KG1 (cell line): ENCODE data around the gene IRF4.

Experiments
- DNase-seq: peaks from one replicate; lab custom pipeline; 2025; lab: John Stamatoyannopoulos, UW

The IRF4 gene

DNA sequence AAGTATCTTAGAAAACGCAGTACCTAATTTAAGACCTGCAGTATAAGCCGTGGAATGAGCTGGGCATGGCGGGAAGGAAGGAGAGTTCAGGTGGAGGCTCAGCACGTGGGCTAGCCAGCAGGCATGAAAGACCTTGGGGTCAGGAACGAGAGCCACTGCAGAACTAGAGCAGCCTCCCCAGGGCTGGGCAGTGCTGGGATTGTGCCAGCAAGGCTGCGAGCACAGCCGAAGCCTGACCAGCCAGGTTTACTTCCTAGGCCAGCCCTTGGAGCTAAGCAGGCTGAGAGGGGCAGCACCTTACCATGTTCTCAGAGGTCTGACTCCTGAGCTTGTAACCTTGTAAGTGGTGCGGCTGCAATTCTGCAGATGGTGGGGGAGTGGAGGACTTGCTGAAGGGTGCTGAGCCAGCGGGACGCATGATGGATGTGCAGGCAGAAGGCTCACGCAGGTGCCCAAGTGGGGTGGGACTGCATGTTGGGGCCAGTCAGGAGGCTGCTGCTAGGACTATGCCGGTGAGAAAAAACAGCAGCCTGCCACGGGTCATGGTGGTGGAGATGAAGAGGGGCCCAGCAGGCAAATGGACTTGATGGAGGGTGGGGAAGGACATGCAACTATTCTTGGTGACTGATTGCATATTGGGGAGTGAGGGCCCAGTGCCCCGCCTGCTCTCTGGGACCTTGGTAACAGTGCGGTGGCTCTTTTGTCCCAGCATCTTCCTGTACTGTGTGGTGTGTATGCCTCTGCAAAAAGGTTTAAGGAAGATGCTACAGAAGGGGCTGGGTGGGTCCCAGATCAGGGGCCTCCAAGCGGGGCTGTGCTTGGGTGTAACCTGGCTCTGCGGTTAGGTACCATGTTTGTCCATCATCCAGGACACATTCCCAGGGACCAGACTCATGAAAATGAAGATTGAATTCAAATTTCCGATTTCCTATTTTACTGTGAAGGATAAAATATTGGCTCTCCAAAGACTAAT, 37.6 kb upstream of the IRF4 start:
- DNase-seq, result no peak

DNA sequence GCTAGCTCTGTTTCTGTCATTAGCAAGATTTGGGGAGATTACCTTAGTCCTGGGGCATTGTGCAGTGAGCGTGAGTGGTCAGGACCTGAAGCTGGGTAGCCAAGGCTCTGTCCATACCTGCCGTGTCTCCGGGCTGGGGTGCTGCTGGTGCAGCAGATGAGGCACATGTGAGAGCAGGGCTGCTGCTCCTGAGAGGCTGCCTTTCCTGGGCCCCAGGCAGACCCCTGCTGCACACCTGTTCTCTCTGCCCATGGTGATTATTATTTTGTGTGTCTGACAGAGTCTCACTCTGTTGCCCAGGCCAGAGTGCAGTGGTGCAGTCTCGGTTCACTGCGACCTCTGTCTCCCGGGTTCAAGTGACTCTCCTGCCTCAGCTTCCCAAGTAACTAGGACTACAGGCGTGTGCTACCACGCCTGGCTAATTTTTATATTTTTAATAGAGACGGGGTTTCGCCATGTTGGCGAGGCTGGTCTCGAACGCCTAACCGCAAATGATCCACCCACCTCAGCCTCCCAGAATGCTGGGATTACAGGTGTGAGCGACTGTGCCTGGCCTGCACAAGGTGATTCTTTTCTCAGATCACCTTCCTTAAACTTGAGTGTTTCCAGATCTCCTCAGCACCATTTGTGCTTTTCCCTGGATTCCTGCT, 36.8 kb upstream of the IRF4 start:
- DNase-seq, result no peak

GRCh38 chr6:355373-356208, 36.0 kb upstream of the IRF4 start:
- no peak for DNase-seq

GRCh38 chr6:356828-357251, 34.7 kb upstream of the IRF4 start:
- no peak for DNase-seq

GRCh38 chr6:357261-357790, 34.2 kb upstream of the IRF4 start:
- DNase-seq, result no peak

GRCh38 chr6:357791-358341, 33.7 kb upstream of the IRF4 start:
- DNase-seq, result no peak

DNA sequence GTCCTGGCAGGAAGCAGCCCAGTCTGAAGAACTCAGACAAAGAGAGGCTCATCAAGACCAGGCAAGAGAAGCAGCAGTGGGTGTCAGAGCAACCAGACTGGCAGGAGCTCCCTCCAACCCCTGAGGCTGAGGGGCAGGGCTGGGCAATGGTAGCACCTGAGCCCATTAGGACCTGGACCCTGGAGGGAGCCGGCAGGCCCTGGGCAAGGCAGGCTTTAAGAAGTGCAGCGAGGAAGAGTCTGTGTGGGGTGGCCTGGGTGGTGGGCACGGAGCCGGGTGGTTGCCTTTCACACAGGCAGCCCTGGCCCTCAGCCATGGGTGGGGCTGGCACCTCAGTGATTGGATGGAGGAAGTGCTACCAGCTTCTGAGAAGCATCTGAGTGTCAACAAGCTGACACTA, 33.1 kb upstream of the IRF4 start:
- no peak for DNase-seq

DNA sequence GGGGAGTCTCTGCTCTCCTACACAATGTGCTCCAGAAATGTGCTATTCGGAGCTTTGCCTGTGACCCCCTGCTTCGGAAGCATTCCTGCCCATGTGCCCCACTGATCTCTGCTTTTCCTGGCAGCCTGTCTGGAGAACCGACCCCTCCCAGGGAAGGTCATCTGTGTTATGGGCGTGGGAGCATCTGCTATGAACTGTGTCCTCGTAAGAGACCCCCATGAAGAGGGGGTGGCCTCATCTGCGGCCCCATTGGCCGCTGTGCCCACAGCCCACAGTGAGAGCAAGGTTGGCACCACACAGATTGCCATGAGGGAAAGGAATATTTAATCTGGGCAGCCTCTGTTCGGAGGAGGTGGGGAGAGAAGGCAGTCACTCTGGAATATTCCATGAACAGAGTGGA, 32.7 kb upstream of the IRF4 start:
- DNase-seq, result no peak

DNA sequence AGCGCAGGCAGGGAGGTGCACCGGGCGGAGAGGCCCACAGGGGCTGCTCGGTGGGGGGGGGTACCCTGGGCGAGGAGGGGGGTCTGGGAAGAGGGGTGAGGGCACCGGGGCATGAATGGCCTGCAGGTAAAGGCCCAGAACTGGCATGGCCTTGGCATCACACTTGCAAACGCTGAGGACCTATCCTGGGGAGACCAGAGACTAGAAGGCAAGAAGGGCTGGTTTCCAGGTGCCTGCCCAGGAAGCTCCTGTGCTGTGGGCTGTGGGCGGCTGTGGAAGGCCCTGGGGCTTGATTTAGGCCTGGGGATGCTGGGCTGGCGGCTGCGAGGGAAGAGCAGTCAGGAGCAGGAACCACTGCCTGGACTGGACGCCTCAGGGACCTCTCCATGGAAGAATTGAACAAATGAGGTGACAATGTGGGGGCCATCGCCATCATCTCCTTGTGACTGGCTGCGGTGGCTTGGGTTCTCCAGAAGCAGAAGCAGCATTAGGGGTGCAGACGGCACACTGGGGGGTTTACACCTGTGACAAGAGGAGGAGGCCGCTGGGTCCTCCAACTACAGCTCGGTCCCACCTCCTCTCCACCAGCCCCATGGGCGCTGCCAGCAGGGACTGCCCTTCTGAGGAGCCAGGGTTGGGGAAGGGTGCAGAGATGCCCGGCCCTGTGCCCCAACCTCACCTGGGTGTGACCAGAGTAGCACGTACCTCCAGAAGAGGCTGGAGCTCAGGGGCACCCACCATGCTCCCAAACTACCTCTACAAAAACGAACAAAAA, 32.1 kb upstream of the IRF4 start:
- DNase-seq, result no peak

DNA sequence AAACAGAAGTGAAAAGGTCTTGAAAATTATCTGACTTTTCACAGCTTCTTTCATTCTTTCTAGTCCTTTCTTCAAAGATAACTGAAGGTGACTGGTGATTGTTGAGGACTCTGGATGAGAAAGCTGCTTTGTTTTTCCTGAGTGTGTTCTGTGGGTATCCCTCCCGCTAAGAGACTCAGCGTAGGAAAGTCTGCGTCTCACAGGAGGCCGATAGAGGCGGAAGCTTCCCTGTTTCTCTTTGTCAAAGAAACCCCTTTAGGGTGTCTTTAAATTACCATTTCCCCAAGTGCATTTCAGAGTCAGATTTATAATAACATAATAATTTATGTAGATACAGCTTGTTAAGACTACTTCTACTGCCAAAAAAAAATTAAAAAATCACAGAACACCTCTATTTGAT, 31.2 kb upstream of the IRF4 start:
- DNase-seq, result no peak

DNA sequence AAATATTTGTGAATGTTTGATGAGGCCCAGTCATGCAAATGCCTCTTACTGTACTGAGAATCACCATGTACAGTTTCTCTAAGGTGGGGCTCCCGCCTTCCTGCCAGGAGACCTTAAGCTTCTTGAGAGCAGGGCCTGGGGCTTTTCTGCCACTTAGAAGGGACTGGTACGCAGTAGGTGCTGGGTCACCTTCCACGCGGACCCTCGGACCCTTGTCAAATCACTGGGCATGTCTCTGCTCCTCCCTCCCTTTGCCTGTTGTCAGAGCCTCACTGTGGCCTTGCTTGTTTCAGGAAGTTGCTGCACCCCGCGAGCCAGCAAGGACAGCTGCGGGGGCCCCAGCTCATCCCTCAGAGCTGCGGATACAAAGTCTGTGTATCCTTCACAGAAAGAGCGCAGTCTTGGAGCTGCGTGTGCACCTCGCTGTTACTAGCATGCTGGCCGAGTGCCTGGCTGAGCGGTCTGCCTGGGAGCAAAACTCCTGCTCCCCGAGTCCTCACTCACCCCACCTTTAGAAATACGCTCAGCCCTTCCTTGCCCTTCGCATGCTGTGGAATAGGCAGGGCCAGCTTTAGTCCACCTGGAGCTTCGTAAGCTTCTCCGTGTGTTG, 30.7 kb upstream of the IRF4 start:
- no peak for DNase-seq

DNA sequence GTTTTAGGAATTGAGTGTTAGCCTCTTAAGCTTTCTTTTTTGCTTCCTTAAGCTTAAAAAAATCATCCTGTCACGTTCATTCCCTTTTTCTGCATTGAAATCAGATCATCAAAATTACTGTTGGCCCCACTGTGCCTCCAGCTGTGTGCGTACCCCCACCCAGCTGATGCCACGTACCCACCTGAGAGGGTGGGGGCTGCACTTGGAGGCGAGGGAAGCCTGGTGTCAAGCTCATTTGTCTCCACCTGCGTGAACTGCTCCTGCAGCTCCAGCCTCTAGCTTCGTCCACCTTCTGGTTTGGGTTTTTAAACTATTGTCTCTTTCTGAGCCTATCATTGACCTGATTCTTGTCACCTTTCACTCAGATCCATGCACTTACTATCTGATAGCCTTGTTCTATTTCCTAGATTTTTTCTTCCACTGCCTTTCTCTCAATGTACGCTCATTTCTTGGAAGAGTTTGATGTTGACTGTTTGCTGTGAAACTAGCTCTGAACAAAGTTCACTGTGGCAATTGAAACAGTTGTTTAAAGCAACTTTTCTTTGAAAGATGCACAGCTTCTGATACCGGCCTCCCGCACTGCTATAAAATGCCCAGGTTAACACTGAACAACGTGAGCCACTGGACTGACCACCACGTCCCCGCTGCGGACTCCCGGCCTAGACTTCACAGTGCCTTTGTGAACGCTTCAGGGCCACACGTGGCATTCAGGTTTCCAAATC, 30.0 kb upstream of the IRF4 start:
- no peak for DNase-seq

DNA sequence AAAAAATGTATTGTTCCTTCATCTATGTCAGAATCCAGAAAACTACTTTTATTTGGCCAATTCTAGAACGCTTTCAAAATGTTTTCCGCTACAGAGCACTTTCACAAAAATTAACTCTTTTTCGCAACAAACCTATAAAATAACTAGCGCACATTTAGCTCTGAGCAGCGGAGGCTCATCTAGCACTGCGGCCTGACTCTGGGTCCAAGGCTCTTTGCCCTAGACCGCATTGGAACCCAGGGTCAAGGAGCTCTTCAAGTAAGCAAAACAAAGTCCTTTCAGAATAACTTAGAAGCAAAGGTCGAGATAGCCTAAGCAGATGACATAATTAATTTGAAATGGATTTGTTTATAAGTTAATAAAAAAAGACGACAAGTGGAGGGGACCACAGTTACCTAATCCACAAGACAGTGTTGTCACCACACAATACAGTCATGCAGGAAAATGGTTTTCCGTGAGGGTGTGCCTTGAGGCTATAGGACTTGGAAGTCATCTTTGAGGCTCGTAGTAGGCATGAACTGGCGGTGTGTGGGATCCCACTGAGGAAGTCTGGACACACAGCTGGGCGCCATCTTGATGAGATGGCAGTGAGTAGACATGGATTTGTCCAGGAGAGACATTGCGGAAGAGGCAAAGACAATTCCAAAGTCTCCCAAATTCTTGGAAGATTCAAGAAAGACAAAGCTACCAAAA, 29.2 kb upstream of the IRF4 start:
- DNase-seq, result no peak

DNA sequence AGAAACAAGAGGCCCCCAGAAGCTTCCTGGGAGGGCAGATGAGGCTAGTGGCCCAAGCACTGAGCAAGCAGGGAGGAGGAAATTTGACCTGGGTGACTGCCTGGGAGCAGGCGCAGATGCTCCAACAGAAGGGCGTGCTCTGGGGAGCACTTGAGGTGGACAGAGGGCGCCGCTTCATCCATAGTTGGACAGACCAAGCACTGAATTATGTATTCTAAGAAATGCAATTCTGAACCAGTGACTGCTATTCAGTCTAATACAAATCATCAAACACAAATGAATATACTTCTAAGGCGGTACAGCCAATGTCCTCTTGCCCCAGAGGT, 28.7 kb upstream of the IRF4 start:
- DNase-seq, result no peak

DNA sequence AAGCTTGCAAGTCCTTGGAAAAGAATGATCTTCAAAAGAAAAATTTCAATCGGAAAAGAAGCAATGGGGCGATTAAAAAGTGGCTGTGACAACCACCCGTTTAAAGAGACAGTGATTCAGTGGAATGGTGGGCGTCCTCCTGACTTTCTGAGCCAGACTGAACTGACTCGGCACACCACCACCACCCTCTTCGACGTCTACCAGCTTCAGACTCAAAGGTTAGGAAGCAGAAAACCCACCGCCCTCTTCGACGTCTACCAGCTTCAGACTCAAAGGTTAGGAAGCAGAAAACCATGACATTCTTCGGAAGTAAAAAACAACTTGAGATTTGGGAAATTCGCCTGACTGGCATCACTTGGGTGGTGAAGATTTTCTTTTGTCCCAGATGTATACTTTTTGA, 28.3 kb upstream of the IRF4 start:
- no peak for DNase-seq

GRCh38 chr6:363909-364308, 27.6 kb upstream of the IRF4 start:
- DNase-seq, result no peak

DNA sequence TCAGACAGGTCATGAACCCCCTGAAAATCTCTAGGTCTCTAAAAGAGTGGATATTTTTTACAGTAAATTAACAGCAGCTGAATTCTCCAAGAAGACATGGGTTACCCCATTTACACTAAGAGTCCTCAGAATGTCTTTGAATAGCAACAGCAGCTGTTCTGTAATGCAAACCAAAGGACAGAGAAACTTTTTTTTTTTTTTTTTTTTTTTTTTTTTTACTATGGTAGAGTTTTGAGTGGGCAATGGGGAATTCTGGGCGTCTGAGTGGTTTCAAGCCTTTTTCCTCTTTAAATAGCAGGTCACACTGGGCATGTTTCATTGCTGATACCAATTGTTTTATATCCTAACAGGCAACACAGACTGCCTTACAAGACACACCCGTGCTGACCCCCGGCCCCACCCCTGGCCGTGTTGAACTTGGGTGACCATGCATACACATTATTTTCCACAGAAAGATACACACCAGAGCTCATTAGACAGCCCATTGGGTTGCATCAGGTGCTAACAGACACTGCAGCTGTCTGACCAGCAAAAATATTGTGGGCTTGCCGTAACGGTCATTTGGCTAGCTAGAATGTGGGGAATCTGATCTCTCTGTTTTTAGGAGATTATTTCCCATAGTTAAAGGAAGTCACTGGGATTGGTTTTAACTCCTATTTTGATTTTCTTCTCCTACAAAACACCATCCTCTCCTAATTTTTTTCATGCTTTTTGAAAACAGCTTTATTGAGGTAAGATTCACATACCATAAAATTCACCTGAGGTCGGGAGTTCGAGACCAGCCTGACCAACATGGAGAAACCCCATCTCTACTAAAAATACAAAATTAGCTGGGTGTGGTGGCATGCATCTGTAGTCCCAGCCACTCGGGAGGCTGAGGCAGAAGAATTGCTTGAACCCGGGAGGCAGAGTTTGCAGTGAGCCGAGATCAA, 26.7 kb upstream of the IRF4 start:
- DNase-seq, result no peak

GRCh38 chr6:365835-366234, 25.7 kb upstream of the IRF4 start:
- no peak for DNase-seq
